ENCODE data around the gene HSH2D.

GRCh38 chr19:16207490-16208025 lies 64.1 kb downstream of the HSH2D start:
- TF ChIP-seq POLR2AphosphoS5 (IDR thresholded peaks at IDR 0.05) = no peak
- no peak for TF ChIP-seq CTCF (IDR thresholded peaks at IDR 0.05)
- no peak for TF ChIP-seq POLR2A (IDR thresholded peaks at IDR 0.05)

All from suprapubic skin (tissue), 4 donors.